Measurements from ENCODE around the gene ALDH2.

DNA sequence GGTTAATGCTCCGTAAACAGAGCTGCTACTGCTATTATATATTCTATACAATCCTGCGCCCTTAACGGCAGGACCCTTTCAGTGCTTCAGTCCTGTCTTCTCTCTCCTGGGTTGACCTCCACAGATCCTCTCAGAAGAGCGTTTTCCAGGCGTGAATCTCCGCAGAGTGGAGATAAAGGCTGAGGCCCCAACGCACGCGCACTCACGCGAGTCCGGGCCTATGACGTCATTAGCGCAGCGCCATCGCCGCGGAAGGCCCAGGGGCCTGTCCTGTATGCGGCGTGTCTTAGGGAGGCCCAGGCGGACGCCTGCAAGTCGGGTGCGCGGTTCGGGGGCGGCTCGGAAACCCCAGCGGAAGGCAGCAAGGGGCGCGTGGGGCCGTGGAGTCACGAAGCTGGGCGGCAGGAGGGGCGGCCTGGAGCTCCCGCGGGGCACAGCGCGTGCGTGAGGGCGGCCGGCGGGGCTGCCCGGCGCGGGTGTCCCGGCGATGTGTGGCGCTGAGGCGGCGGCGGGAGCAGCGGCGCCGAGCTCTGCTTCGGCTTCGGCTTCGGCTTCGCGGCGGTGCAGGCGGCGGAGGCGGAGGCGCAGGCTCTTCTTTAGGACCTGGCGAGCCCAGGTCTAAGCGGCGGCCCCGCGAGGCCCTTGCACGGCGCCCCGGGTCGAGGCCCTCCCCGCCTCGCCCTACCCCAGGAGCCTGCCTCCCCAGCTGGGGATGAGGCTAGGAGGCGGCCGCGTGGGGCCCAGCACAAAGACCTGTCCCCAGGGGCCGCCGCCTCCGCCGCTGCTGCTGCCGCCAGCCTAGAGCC lies 75.2 kb downstream of the ALDH2 start, which contains the start of gene MAPKAPK5:
- TF ChIP-seq MAX (IDR thresholded peaks at IDR 0.05; ENCODE audit: low read depth, low read length) (peak; percentile 91), POLR2A (IDR thresholded peaks at IDR 0.05; ENCODE audit: extremely low read depth, insufficient read length) (peak; percentile 96), MYC (IDR thresholded peaks at IDR 0.05; ENCODE audit: low read depth, low read length) (peak; percentile 94)
- TF ChIP-seq, protein P1, sequence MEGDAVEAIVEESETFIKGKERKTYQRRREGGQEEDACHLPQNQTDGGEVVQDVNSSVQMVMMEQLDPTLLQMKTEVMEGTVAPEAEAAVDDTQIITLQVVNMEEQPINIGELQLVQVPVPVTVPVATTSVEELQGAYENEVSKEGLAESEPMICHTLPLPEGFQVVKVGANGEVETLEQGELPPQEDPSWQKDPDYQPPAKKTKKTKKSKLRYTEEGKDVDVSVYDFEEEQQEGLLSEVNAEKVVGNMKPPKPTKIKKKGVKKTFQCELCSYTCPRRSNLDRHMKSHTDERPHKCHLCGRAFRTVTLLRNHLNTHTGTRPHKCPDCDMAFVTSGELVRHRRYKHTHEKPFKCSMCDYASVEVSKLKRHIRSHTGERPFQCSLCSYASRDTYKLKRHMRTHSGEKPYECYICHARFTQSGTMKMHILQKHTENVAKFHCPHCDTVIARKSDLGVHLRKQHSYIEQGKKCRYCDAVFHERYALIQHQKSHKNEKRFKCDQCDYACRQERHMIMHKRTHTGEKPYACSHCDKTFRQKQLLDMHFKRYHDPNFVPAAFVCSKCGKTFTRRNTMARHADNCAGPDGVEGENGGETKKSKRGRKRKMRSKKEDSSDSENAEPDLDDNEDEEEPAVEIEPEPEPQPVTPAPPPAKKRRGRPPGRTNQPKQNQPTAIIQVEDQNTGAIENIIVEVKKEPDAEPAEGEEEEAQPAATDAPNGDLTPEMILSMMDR (IDR thresholded peaks at IDR 0.05; ENCODE audit: low read depth, low read length) = no peak

Data from NB4 (cell line).